ENCODE measurements around the gene CCDC141.

DNA sequence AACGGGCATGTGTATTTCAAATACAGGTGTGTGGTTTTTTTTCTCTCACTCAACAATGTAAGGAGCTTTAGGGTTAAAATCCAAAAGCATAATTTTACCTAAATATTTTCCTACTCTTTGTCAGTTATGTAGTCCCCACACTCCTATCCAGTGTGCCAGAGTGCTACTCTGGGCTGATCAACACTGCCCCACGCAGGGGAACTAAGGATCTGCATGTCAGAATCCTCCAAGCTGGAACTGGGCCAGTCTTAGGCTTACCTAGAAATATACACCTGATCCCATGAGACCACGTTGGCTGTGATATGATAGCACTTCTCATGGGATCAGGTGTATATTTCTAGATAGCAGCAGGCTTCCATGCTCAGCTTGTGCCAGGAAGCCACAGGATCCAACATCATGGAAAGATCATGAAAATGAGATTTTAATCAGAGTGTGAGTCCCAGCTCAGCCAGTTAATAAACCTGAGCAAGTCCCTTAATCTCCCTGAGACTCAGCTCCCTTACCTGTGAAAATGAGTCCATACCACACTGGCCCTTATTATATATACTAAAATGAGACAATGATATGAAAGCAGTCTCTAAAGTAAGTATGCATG is 29.7 kb downstream of the CCDC141 start:
- TF ChIP-seq, protein P1, sequence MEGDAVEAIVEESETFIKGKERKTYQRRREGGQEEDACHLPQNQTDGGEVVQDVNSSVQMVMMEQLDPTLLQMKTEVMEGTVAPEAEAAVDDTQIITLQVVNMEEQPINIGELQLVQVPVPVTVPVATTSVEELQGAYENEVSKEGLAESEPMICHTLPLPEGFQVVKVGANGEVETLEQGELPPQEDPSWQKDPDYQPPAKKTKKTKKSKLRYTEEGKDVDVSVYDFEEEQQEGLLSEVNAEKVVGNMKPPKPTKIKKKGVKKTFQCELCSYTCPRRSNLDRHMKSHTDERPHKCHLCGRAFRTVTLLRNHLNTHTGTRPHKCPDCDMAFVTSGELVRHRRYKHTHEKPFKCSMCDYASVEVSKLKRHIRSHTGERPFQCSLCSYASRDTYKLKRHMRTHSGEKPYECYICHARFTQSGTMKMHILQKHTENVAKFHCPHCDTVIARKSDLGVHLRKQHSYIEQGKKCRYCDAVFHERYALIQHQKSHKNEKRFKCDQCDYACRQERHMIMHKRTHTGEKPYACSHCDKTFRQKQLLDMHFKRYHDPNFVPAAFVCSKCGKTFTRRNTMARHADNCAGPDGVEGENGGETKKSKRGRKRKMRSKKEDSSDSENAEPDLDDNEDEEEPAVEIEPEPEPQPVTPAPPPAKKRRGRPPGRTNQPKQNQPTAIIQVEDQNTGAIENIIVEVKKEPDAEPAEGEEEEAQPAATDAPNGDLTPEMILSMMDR (IDR thresholded peaks at IDR 0.05) = peak in 2 of 3 experiments; percentile 41 to 46
- no peak for TF ChIP-seq POLR2A (IDR thresholded peaks at IDR 0.05)

All from testis (tissue), 2 donors.